Panc1 (cell line): ENCODE results near the gene PRKG1. TPM values are rescaled to one million over a fixed set of nuclear protein-coding genes. Genes with fewer than 3 reads are reported as not detected.

Experiments
- ATAC-seq: fragments of 200-7000 bp; cut with Tn5 transposase; 2 replicates; pipeline ENCODE4 v1.9.1; 2020; ENCODE audit warnings: mild to moderate bottlenecking, moderate library complexity
- BruUV-seq: library from RNA; stranded (reverse); fragments of 400-500 nt; replicated peaks from 2 replicates; lab custom pipeline; 2021; lab: Mats Ljungman, UMichigan
- CTCF ChIA-PET: fragments of 300-600 bp; sonication (Branson Sonifier 250); formaldehyde crosslinking; loops from one replicate; lab custom pipeline; 2022; ENCODE audit warnings: antibody characterized with exemption; lab: Charles Lee
- POLR2A ChIA-PET: fragments of 300-600 bp; sonication (Branson Sonifier 250); formaldehyde crosslinking; loops from one replicate; lab custom pipeline; 2022; ENCODE audit warnings: antibody characterized with exemption; lab: Charles Lee
- DNase-seq: peaks from one replicate; pipeline ENCODE4 v3.0.0-alpha.2; 2010; ENCODE audit warnings: low read depth, low spot score
- H3K27ac ChIP-seq: 2 replicates; pipeline ENCODE4 v1.5.1; 2011; ENCODE audit warnings: mild to moderate bottlenecking, low read length, inconsistent platforms
- H3K27me3 ChIP-seq: fragments of 200-500 bp; sonication (Bioruptor generic); 2 replicates; pipeline ENCODE4 v1.6.0; 2014; ENCODE audit warnings: low read length, inconsistent platforms; ENCODE audit not compliant: control insufficient read depth, insufficient read depth
- H3K36me3 ChIP-seq: fragments of 200-500 bp; sonication (Bioruptor generic); 2 replicates; pipeline ENCODE4 v1.5.1; 2014; ENCODE audit warnings: inconsistent platforms, mild to moderate bottlenecking, low read length, moderate library complexity; ENCODE audit not compliant: control insufficient read depth, insufficient read depth
- H3K4me1 ChIP-seq: 2 replicates; pipeline ENCODE4 v1.5.1; 2011; ENCODE audit warnings: inconsistent platforms, mild to moderate bottlenecking, low read length, moderate library complexity; ENCODE audit not compliant: control insufficient read depth, insufficient read depth
- H3K4me3 ChIP-seq, 2 experiments: 2 replicates each; pipeline ENCODE4 v1.5.1; 2011 to 2012; ENCODE audit warnings: low read depth in 2 of 2, low read length in 2 of 2, mild to moderate bottlenecking in 2 of 2, inconsistent platforms in 1 of 2, moderate library complexity in 1 of 2
- H3K9me3 ChIP-seq: fragments of 200-500 bp; sonication (Bioruptor generic); 2 replicates; pipeline ENCODE4 v1.5.1; 2014; ENCODE audit warnings: low read depth, mild to moderate bottlenecking, inconsistent platforms, low read length, moderate library complexity; ENCODE audit not compliant: control insufficient read depth, insufficient read depth
- POLR2AphosphoS5 ChIP-seq: IDR thresholded peaks from 2 replicates; pipeline ENCODE4 v1.6.1; 2012; ENCODE audit warnings: mild to moderate bottlenecking, low read depth, low read length, moderate library complexity
- SIN3A ChIP-seq: IDR thresholded peaks from 2 replicates; pipeline ENCODE4 v1.6.1; 2012; ENCODE audit warnings: low read depth, mild to moderate bottlenecking, low read length, moderate library complexity, borderline replicate concordance; ENCODE audit not compliant: insufficient read depth
- TCF7L2 ChIP-seq: IDR thresholded peaks from 2 replicates; pipeline ENCODE4 v1.6.1; 2011; ENCODE audit warnings: mild to moderate bottlenecking, low read depth, low read length, inconsistent platforms
- in situ Hi-C: cut with HindIII; loops from 2 replicates; pipeline ENCODE4 v1.10.0; 2016; ENCODE audit warnings: low sequenced_read_pairs, low pct_unique_long_range_greater_than_20kb
- intact Hi-C: fragments of 100-400 bp; cut with micrococcal nuclease; formaldehyde crosslinking; loops from one replicate; pipeline ENCODE4 v1.10.0; 2022; ENCODE audit not compliant: unreplicated experiment
- total RNA-seq: library from RNA; stranded (reverse); gene quantifications from one replicate; pipeline ENCODE4 v1.2.1, GENCODE V29; 2021; ENCODE audit not compliant: unreplicated experiment
- TF ChIP-seq, protein P1 (sequence below): fragments of 450-650 bp; IDR thresholded peaks from 2 replicates; pipeline ENCODE4 v1.5.1; 2017; ENCODE audit warnings: mild to moderate bottlenecking
- TF ChIP-seq, protein P2 (sequence below), 2 experiments: IDR thresholded peaks; 2 replicates each; pipeline ENCODE4 v1.6.1; 2011 to 2012; ENCODE audit warnings: low read depth in 2 of 2, control low read depth in 1 of 2, low read length in 1 of 2, mild to moderate bottlenecking in 1 of 2, moderate library complexity in 1 of 2; ENCODE audit not compliant: insufficient read depth in 1 of 2

PRKG1 gene
- total RNA-seq, 1 experiment from 2014 or later, result 0.92 TPM

DNA sequence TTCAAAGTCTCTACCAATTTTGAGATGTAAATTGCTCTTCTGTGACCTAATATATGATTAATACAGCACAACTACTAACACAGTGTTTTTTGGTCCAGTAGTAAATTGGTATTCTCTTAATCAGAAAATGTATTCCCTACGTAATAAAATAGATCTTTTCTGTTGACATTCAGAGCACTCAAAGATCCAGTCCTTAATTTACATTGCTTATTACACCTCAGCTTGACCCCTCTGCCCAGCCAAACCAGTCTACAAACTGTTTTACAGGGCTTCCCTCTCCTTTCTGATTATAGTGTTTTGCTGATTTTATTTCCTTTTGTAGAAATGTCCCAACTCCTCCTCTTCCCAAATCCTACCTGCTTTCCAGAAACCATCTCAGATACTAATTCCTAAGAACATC is 293.4 kb downstream of the PRKG1 start:
- H3K9me3 ChIP-seq, result no peaks in the 10 kb centered on the region
- H3K36me3 ChIP-seq, result no peaks in the 10 kb centered on the region
- ATAC-seq, result no peak
- H3K4me3 ChIP-seq, result no peak overlapping the region
- no peak for DNase-seq
- BruUV-seq, result no TSS peak
- no peaks in the 10 kb centered on the region for H3K27me3 ChIP-seq
- H3K4me1 ChIP-seq, result no peaks in the 10 kb centered on the region
- ChIA-PET POLR2A (no interaction called here), CTCF (no interaction called here)
- in situ Hi-C loops (no loop called here), intact Hi-C loops (no loop called here)
- no peak overlapping the region for H3K27ac ChIP-seq
- no peak for TF ChIP-seq TCF7L2
- no peak for TF ChIP-seq POLR2AphosphoS5
- TF ChIP-seq, protein P1, sequence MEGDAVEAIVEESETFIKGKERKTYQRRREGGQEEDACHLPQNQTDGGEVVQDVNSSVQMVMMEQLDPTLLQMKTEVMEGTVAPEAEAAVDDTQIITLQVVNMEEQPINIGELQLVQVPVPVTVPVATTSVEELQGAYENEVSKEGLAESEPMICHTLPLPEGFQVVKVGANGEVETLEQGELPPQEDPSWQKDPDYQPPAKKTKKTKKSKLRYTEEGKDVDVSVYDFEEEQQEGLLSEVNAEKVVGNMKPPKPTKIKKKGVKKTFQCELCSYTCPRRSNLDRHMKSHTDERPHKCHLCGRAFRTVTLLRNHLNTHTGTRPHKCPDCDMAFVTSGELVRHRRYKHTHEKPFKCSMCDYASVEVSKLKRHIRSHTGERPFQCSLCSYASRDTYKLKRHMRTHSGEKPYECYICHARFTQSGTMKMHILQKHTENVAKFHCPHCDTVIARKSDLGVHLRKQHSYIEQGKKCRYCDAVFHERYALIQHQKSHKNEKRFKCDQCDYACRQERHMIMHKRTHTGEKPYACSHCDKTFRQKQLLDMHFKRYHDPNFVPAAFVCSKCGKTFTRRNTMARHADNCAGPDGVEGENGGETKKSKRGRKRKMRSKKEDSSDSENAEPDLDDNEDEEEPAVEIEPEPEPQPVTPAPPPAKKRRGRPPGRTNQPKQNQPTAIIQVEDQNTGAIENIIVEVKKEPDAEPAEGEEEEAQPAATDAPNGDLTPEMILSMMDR, result no peak
- no peak for TF ChIP-seq SIN3A
- TF ChIP-seq, protein P2, sequence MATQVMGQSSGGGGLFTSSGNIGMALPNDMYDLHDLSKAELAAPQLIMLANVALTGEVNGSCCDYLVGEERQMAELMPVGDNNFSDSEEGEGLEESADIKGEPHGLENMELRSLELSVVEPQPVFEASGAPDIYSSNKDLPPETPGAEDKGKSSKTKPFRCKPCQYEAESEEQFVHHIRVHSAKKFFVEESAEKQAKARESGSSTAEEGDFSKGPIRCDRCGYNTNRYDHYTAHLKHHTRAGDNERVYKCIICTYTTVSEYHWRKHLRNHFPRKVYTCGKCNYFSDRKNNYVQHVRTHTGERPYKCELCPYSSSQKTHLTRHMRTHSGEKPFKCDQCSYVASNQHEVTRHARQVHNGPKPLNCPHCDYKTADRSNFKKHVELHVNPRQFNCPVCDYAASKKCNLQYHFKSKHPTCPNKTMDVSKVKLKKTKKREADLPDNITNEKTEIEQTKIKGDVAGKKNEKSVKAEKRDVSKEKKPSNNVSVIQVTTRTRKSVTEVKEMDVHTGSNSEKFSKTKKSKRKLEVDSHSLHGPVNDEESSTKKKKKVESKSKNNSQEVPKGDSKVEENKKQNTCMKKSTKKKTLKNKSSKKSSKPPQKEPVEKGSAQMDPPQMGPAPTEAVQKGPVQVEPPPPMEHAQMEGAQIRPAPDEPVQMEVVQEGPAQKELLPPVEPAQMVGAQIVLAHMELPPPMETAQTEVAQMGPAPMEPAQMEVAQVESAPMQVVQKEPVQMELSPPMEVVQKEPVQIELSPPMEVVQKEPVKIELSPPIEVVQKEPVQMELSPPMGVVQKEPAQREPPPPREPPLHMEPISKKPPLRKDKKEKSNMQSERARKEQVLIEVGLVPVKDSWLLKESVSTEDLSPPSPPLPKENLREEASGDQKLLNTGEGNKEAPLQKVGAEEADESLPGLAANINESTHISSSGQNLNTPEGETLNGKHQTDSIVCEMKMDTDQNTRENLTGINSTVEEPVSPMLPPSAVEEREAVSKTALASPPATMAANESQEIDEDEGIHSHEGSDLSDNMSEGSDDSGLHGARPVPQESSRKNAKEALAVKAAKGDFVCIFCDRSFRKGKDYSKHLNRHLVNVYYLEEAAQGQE (IDR thresholded peaks at IDR 0.05; ENCODE audit: insufficient read depth in 1 of 2, low read depth in 2 of 2, low read length in 1 of 2), result no peak

DNA sequence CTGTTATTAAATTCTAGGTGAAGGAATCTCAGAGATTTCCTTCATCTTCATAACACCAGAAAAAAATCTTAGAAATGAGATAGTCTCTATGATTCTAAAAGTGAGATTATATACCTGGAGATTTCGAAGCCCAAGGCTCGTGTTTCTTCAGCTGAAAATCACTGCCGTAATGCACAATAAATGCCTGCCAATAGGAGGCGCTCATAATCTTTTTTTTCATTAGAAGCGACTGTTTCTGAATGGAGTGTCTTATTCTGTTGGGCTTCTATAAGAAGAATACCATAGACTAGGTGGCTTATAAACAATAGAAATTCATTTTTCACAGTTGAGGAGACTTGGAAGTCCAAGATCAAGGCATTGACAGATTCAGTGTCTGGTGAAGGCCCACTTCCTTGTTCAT is 294.7 kb downstream of the PRKG1 start:
- Histone ChIP-seq H3K36me3 (no peaks in the 10 kb centered on the region), H3K27ac (no peak overlapping the region), H3K9me3 (no peaks in the 10 kb centered on the region), H3K4me1 (no peaks in the 10 kb centered on the region), H3K4me3 (no peak overlapping the region), H3K27me3 (no peaks in the 10 kb centered on the region)
- in situ Hi-C loops (no loop called here), intact Hi-C loops (no loop called here)
- DNase-seq (no peak), ATAC-seq (no peak)
- POLR2A ChIA-PET, result no interaction called here
- CTCF ChIA-PET, result interaction anchor here (0.6 kb wide), 1 partner anchor 112 kb away, joined by 4 read pairs; no protein-coding TSS in a partner anchor
- no peak for TF ChIP-seq SIN3A
- TF ChIP-seq POLR2AphosphoS5, result no peak
- TF ChIP-seq, protein P1, result peak; percentile 47
- TF ChIP-seq, protein P2 (IDR thresholded peaks at IDR 0.05; ENCODE audit: insufficient read depth in 1 of 2, low read depth in 2 of 2, low read length in 1 of 2), result no peak
- no peak for TF ChIP-seq TCF7L2
- BruUV-seq, result no TSS peak
